Esophagus squamous epithelium (tissue), 5 donors: Measurements from ENCODE around the gene TCP11L2. TPM values are rescaled to one million over a fixed set of nuclear protein-coding genes. Genes with fewer than 3 reads are reported as not detected.
A peak's percentile ranks its signal among the peaks of the same experiment; 100 is the strongest.

ENCODE experiments used
- DNase-seq: peaks from one replicate; lab custom pipeline; 2025; lab: John Stamatoyannopoulos, UW
- H3K27ac ChIP-seq, 4 donors: fragments of 200-600 bp; sonication (generic); one replicate each; pipeline ENCODE4 v1.5.1; 2016 to 2019; ENCODE audit warnings: mild to moderate bottlenecking in 1 of 4
- H3K27me3 ChIP-seq, 4 donors: fragments of 200-600 bp; sonication (generic); 1 replicate in 3 of 4; 2 replicates in 1 of 4; pipeline versions ENCODE4 v1.5.1 to v1.6.0; 2017 to 2021; ENCODE audit warnings: antibody characterized with exemption in 1 of 4
- H3K36me3 ChIP-seq, 3 donors: fragments of 200-600 bp; sonication (generic); one replicate each; pipeline ENCODE4 v1.5.1; 2016 to 2019
- H3K4me1 ChIP-seq, 3 donors: fragments of 200-600 bp; sonication (generic); one replicate each; pipeline ENCODE4 v1.5.1; 2017 to 2019
- H3K4me3 ChIP-seq, 4 donors: fragments of 200-600 bp; sonication (generic); 1 replicate in 3 of 4; 2 replicates in 1 of 4; pipeline ENCODE4 v1.5.1; 2016 to 2019; ENCODE audit warnings: mild to moderate bottlenecking in 2 of 4, moderate library complexity in 1 of 4
- H3K9me3 ChIP-seq, 3 donors: fragments of 200-600 bp; sonication (generic); one replicate each; pipeline ENCODE4 v1.5.1; 2016 to 2019
- CTCF ChIP-seq, 6 experiments: fragments of 450-650 bp in 4 of 6; fragments of 200-600 bp in 2 of 6; sonication (generic) in 2 of 6; IDR thresholded peaks; one replicate each; pipeline ENCODE4 v1.5.1; 2016 to 2019; ENCODE audit warnings: antibody characterized with exemption in 6 of 6, mild to moderate bottlenecking in 4 of 6, moderate library complexity in 4 of 6
- POLR2A ChIP-seq, 4 donors: fragments of 450-650 bp; IDR thresholded peaks; one replicate each; pipeline ENCODE4 v1.6.1; 2017; ENCODE audit warnings: antibody characterized with exemption in 4 of 4, mild to moderate bottlenecking in 4 of 4, moderate library complexity in 3 of 4
- WGBS, 2 donors: methylation state at CpG; one replicate each; pipeline ENCODE4 v1.1.5; 2018; 5-methylcytosine and 5-hydroxymethylcytosine counted together
- intact Hi-C: fragments of 100-400 bp; cut with DNase I; formaldehyde crosslinking; loops from one replicate; pipeline ENCODE4 v1.15.0; 2022
- total RNA-seq, 4 donors: library from RNA; depleted of rRNA; stranded (reverse); fragments of >200 nt; gene quantifications; one replicate each; pipeline ENCODE4 v1.1.0, GENCODE V29; 2016
- donor health status: DM: yes; HTN: yes; CAD: no.

Gene TCP11L2
- total RNA-seq, 4 donors from 2014 or later, result 17.3 to 52.8 (median 27.7) TPM

- H3K4me3 ChIP-seq, result no peak overlapping the region
- H3K27me3 ChIP-seq, result no peaks in the 10 kb centered on the region
- no peaks in the 10 kb centered on the region for H3K9me3 ChIP-seq
- H3K27ac ChIP-seq, result peak overlapping the region; percentile 51 to 82 (median 64)
- no peaks in the 10 kb centered on the region for H3K36me3 ChIP-seq
- H3K4me1 ChIP-seq, result peaks cover 10 to 79% (median 27%) of the 10 kb centered on the region in 3 donors
- intact Hi-C loops, result no loop called here
- DNase-seq, result no peak
- no peak for TF ChIP-seq POLR2A (IDR thresholded peaks at IDR 0.05)
- no peak for TF ChIP-seq CTCF (IDR thresholded peaks at IDR 0.05)
- WGBS, 2 donors, result 46 to 49% methylated on average over 4 to 5 of the region's 5 CpGs
These were observed 30.7 kb upstream of the TCP11L2 start for GRCh38 chr12:106271575-106272505.

- Histone ChIP-seq H3K9me3 (no peaks in the 10 kb centered on the region), H3K36me3 (no peaks in the 10 kb centered on the region), H3K4me3 (no peak overlapping the region), H3K27me3 (no peaks in the 10 kb centered on the region), H3K27ac (no peak overlapping the region), H3K4me1 (peaks cover 10 to 85% (median 28%) of the 10 kb centered on the region in 3 donors)
- DNase-seq, result no peak
- WGBS, 2 donors, result 83 to 88% methylated on average over 6 of the region's 6 CpGs
- intact Hi-C loops, result no loop called here
- TF ChIP-seq POLR2A (IDR thresholded peaks at IDR 0.05) (no peak), CTCF (IDR thresholded peaks at IDR 0.05) (no peak)
These were observed 29.0 kb upstream of the TCP11L2 start for GRCh38 chr12:106273491-106273890.

GRCh38 chr12:106274012-106274411 is 28.5 kb upstream of the TCP11L2 start:
- intact Hi-C loops, result no loop called here
- H3K36me3 ChIP-seq, result no peaks in the 10 kb centered on the region
- TF ChIP-seq CTCF (IDR thresholded peaks at IDR 0.05), result no peak
- TF ChIP-seq POLR2A (IDR thresholded peaks at IDR 0.05), result no peak
- no peak overlapping the region for H3K4me3 ChIP-seq
- H3K9me3 ChIP-seq, result no peaks in the 10 kb centered on the region
- H3K4me1 ChIP-seq, result peaks cover 10 to 84% (median 28%) of the 10 kb centered on the region in 3 donors
- WGBS, 2 donors, result 81 to 93% methylated on average over 6 of the region's 6 CpGs
- DNase-seq, result no peak
- no peak overlapping the region for H3K27ac ChIP-seq
- H3K27me3 ChIP-seq, result no peaks in the 10 kb centered on the region

- no peak for DNase-seq
- no peaks in the 10 kb centered on the region for H3K36me3 ChIP-seq
- intact Hi-C loops, result no loop called here
- no peaks in the 10 kb centered on the region for H3K9me3 ChIP-seq
- no peaks in the 10 kb centered on the region for H3K27me3 ChIP-seq
- TF ChIP-seq POLR2A (IDR thresholded peaks at IDR 0.05), result no peak
- TF ChIP-seq CTCF (IDR thresholded peaks at IDR 0.05), result no peak
- peaks cover 10 to 77% (median 27%) of the 10 kb centered on the region in 3 donors for H3K4me1 ChIP-seq
- H3K27ac ChIP-seq, result peak overlapping the region in 1 of 4 donors; percentile 32
- H3K4me3 ChIP-seq, result no peak overlapping the region
- 55 to 61% methylated on average over 6 to 7 of the region's 7 CpGs for WGBS, 2 donors
These were observed 27.9 kb upstream of the TCP11L2 start for GRCh38 chr12:106274575-106275121.

GRCh38 chr12:106275458-106275857 is 27.1 kb upstream of the TCP11L2 start:
- Histone ChIP-seq H3K36me3 (no peaks in the 10 kb centered on the region), H3K9me3 (no peaks in the 10 kb centered on the region), H3K4me3 (no peak overlapping the region), H3K27me3 (no peaks in the 10 kb centered on the region), H3K27ac (no peak overlapping the region), H3K4me1 (peaks cover 9 to 69% (median 24%) of the 10 kb centered on the region in 3 donors)
- no peak for TF ChIP-seq POLR2A (IDR thresholded peaks at IDR 0.05)
- no peak for TF ChIP-seq CTCF (IDR thresholded peaks at IDR 0.05)
- 74 to 82% methylated on average over 9 of the region's 9 CpGs for WGBS, 2 donors
- no peak for DNase-seq
- intact Hi-C loops, result no loop called here
